ENCODE results near the gene COL6A1. TPM values are rescaled to one million over a fixed set of nuclear protein-coding genes. Genes with fewer than 3 reads are reported as not detected.
"Not testable (repeated sequence)": the region's sequence is repeated elsewhere in the genome, so short reads cannot be mapped to it uniquely, and the experiment has no call there.

The COL6A1 gene
- total RNA-seq, 1 donor from 2014 or later, result 137 TPM

- Mint-ChIP-seq H3K9me3 (ENCODE audit: low read depth) (no peaks in the 10 kb centered on the region), H3K36me3 (ENCODE audit: insufficient read depth) (peaks cover 1% of the 10 kb centered on the region), H3K4me1 (ENCODE audit: low read depth) (peaks cover 2% of the 10 kb centered on the region), H3K27me3 (peaks cover 3% of the 10 kb centered on the region), H3K4me3 (ENCODE audit: low read depth) (no peak overlapping the region), H3K27ac (no peak overlapping the region)
- no peak for TF ChIP-seq CTCF (IDR thresholded peaks at IDR 0.05; ENCODE audit: unreplicated experiment)
- DNase-seq (ENCODE audit: low spot score, unreplicated experiment), result peak; percentile 3
Observed at GRCh38 chr21:46005481-46005881, 23.9 kb downstream of the COL6A1 start.

GRCh38 chr21:46005894-46006546 is 24.4 kb downstream of the COL6A1 start:
- H3K36me3 Mint-ChIP-seq (ENCODE audit: insufficient read depth); H3K27ac Mint-ChIP-seq; H3K9me3 Mint-ChIP-seq (ENCODE audit: low read depth); DNase-seq (ENCODE audit: low spot score, unreplicated experiment); H3K4me1 Mint-ChIP-seq (ENCODE audit: low read depth); H3K4me3 Mint-ChIP-seq (ENCODE audit: low read depth); H3K27me3 Mint-ChIP-seq: not testable (repeated sequence)

GRCh38 chr21:46006547-46007491 is 25.2 kb downstream of the COL6A1 start:
- H3K27ac Mint-ChIP-seq, result no peak overlapping the region
- TF ChIP-seq CTCF (IDR thresholded peaks at IDR 0.05; ENCODE audit: unreplicated experiment), result no peak
- no peak for DNase-seq (ENCODE audit: low spot score, unreplicated experiment)
- H3K9me3 Mint-ChIP-seq (ENCODE audit: low read depth), result no peaks in the 10 kb centered on the region
- H3K4me1 Mint-ChIP-seq (ENCODE audit: low read depth), result peaks cover 2% of the 10 kb centered on the region
- no peak overlapping the region for H3K4me3 Mint-ChIP-seq (ENCODE audit: low read depth)
- peaks cover 1% of the 10 kb centered on the region for H3K36me3 Mint-ChIP-seq (ENCODE audit: insufficient read depth)
- peaks cover 6% of the 10 kb centered on the region for H3K27me3 Mint-ChIP-seq

GRCh38 chr21:46007492-46007868 is 25.9 kb downstream of the COL6A1 start:
- peaks cover 6% of the 10 kb centered on the region for H3K27me3 Mint-ChIP-seq
- TF ChIP-seq CTCF (IDR thresholded peaks at IDR 0.05; ENCODE audit: unreplicated experiment), result no peak
- no peak for DNase-seq (ENCODE audit: low spot score, unreplicated experiment)
- peaks cover 2% of the 10 kb centered on the region for H3K4me1 Mint-ChIP-seq (ENCODE audit: low read depth)
- H3K36me3 Mint-ChIP-seq (ENCODE audit: insufficient read depth), result peaks cover 1% of the 10 kb centered on the region
- no peak overlapping the region for H3K27ac Mint-ChIP-seq
- no peak overlapping the region for H3K4me3 Mint-ChIP-seq (ENCODE audit: low read depth)
- no peaks in the 10 kb centered on the region for H3K9me3 Mint-ChIP-seq (ENCODE audit: low read depth)

GRCh38 chr21:46008893-46009621 is 27.5 kb downstream of the COL6A1 start:
- Mint-ChIP-seq H3K27me3 (peaks cover 12% of the 10 kb centered on the region), H3K4me1 (ENCODE audit: low read depth) (peaks cover 2% of the 10 kb centered on the region), H3K4me3 (ENCODE audit: low read depth) (no peak overlapping the region)

More at GRCh38 chr21:46008893-46009621, 27.5 kb downstream of the COL6A1 start:
- H3K9me3 Mint-ChIP-seq (ENCODE audit: low read depth), result no peaks in the 10 kb centered on the region
- no peak for TF ChIP-seq CTCF (IDR thresholded peaks at IDR 0.05; ENCODE audit: unreplicated experiment)
- peaks cover 1% of the 10 kb centered on the region for H3K36me3 Mint-ChIP-seq (ENCODE audit: insufficient read depth)
- no peak overlapping the region for H3K27ac Mint-ChIP-seq
- DNase-seq (ENCODE audit: low spot score, unreplicated experiment), result no peak
